A549 (cell line): ENCODE results near the gene FHIT. TPM values are rescaled to one million over a fixed set of nuclear protein-coding genes. Genes with fewer than 3 reads are reported as not detected.

Source experiments
- ATAC-seq, 2 experiments: fragments of 200-7000 bp in 1 of 2; fragments of >200 bp in 1 of 2; cut with Nextera tagmentation in 1 of 2; cut with Tn5 transposase in 1 of 2; 3 replicates each; pipeline versions ENCODE4 v1.8.0 to v1.9.1; 2018 to 2020; ENCODE audit warnings: mild to moderate bottlenecking in 1 of 2, moderate library complexity in 1 of 2
- CTCF ChIA-PET: fragments of 300-600 bp; sonication (Branson Sonifier 250); formaldehyde crosslinking; extraction: SDS; loops from one replicate; lab custom pipeline; 2021; ENCODE audit warnings: antibody characterized with exemption, inconsistent platforms; lab: Yijun Ruan, JAX
- POLR2A ChIA-PET: fragments of 350-600 bp; formaldehyde crosslinking; extraction: SDS; loops from one replicate; lab custom pipeline; 2021; ENCODE audit warnings: antibody characterized with exemption, inconsistent platforms; lab: Yijun Ruan, JAX
- DNase-seq, 2 experiments: peaks; one replicate each; pipeline versions ENCODE4 v3.0.0 to v3.0.0-alpha.2; 2011 to 2016; ENCODE audit warnings: low read depth in 1 of 2, low spot score in 1 of 2
- FAIRE-seq: peaks from 2 replicates; lab custom pipeline; 2011; peaks lifted over from hg19 to GRCh38; lab: Jason Lieb, UNC
- H3K27ac ChIP-seq, 2 experiments: fragments of >200 bp; sonication (Bioruptor Twin); formaldehyde crosslinking; 3 replicates each; pipeline ENCODE4 v1.5.1; 2016 to 2017
- H3K4me1 ChIP-seq: fragments of >200 bp; sonication (Bioruptor Twin); formaldehyde crosslinking; 3 replicates; pipeline ENCODE4 v1.6.1; 2016
- H3K4me2 ChIP-seq: fragments of >200 bp; sonication (Bioruptor Twin); formaldehyde crosslinking; 3 replicates; pipeline ENCODE4 v1.6.1; 2016
- H3K4me3 ChIP-seq: fragments of >200 bp; sonication (Bioruptor Twin); formaldehyde crosslinking; 3 replicates; pipeline ENCODE4 v1.5.1; 2016
- H3K9me3 ChIP-seq: fragments of >200 bp; sonication (Bioruptor Twin); formaldehyde crosslinking; 3 replicates; pipeline ENCODE4 v1.6.1; 2016
- CBX2 ChIP-seq: fragments of 200-600 bp; sonication (generic); IDR thresholded peaks from 2 replicates; pipeline ENCODE4 v1.6.1; 2016; ENCODE audit warnings: low read depth, mild to moderate bottlenecking, borderline replicate concordance
- EP300 ChIP-seq, 2 experiments: fragments of >200 bp; sonication (Bioruptor Twin); formaldehyde crosslinking; IDR thresholded peaks; 2 replicates in 1 of 2; 3 replicates in 1 of 2; pipeline ENCODE4 v1.6.1; 2016 to 2017
- FOXS1 ChIP-seq: fragments of 250-450 bp; sonication (Bioruptor Pico); IDR thresholded peaks from 2 replicates; pipeline ENCODE4 v1.5.0; 2020; ENCODE audit warnings: mild to moderate bottlenecking, moderate library complexity
- GATA3 ChIP-seq: IDR thresholded peaks from 2 replicates; pipeline ENCODE4 v1.6.1; 2012; ENCODE audit warnings: borderline replicate concordance
- HDAC2 ChIP-seq: fragments of 200-600 bp; sonication (generic); IDR thresholded peaks from 2 replicates; pipeline ENCODE4 v1.6.1; 2016
- HOXB5 ChIP-seq: fragments of 250-450 bp; sonication (Bioruptor Pico); IDR thresholded peaks from 2 replicates; pipeline ENCODE4 v1.5.0; 2020; ENCODE audit warnings: mild to moderate bottlenecking, moderate library complexity
- JUN ChIP-seq, 2 experiments: fragments of >200 bp; sonication (Bioruptor Twin); formaldehyde crosslinking; IDR thresholded peaks; 2 replicates in 1 of 2; 3 replicates in 1 of 2; pipeline ENCODE4 v1.6.1; 2016 to 2017
- JUNB ChIP-seq: fragments of >200 bp; sonication (Bioruptor Twin); formaldehyde crosslinking; IDR thresholded peaks from 2 replicates; pipeline ENCODE4 v1.6.1; 2016
- MAFK ChIP-seq: fragments of 450-650 bp; IDR thresholded peaks from 2 replicates; pipeline ENCODE4 v1.6.1; 2014; ENCODE audit not compliant: partially characterized antibody
- MYC ChIP-seq: IDR thresholded peaks from 2 replicates; pipeline ENCODE4 v1.6.1; 2012; ENCODE audit warnings: mild to moderate bottlenecking, inconsistent platforms, low read length, improper control_type of control experiment, borderline replicate concordance
- NFE2L2 ChIP-seq: fragments of 150-350 bp; conservative IDR thresholded peaks from 2 replicates; pipeline ENCODE4 v1.6.1; 2014; ENCODE audit warnings: low read length
- RAD21 ChIP-seq, 2 experiments: fragments of >200 bp in 1 of 2; sonication (Bioruptor Twin) in 1 of 2; formaldehyde crosslinking in 1 of 2; IDR thresholded peaks in 1 of 2; conservative IDR thresholded peaks in 1 of 2; 2 replicates in 1 of 2; 3 replicates in 1 of 2; pipeline ENCODE4 v1.6.1; 2012 to 2018; ENCODE audit warnings: inconsistent platforms in 1 of 2
- RARB ChIP-seq: fragments of 250-450 bp; sonication (Bioruptor Pico); IDR thresholded peaks from 2 replicates; pipeline ENCODE4 v1.8.0; 2021; ENCODE audit warnings: mild to moderate bottlenecking, moderate library complexity
- RCOR1 ChIP-seq: fragments of 150-350 bp; IDR thresholded peaks from 2 replicates; pipeline ENCODE4 v1.6.1; 2014; ENCODE audit warnings: antibody characterized with exemption, low read length, low read depth
- RFX5 ChIP-seq: fragments of 450-650 bp; IDR thresholded peaks from 2 replicates; pipeline ENCODE4 v1.7.1; 2014; ENCODE audit warnings: antibody characterized with exemption, mild to moderate bottlenecking, moderate library complexity
- RNF2 ChIP-seq: fragments of 200-600 bp; sonication (generic); IDR thresholded peaks from 2 replicates; pipeline ENCODE4 v1.6.1; 2016; ENCODE audit warnings: low read depth, mild to moderate bottlenecking, antibody characterized with exemption, moderate library complexity, borderline replicate concordance
- ZC3H11A ChIP-seq: fragments of 450-650 bp; IDR thresholded peaks from 2 replicates; pipeline ENCODE4 v1.6.1; 2014; ENCODE audit warnings: antibody characterized with exemption, mild to moderate bottlenecking
- ZFP36 ChIP-seq: fragments of 450-650 bp; IDR thresholded peaks from 2 replicates; pipeline ENCODE4 v1.6.1; 2014; ENCODE audit warnings: borderline replicate concordance; ENCODE audit not compliant: partially characterized antibody
- WGBS: methylation state at CpG from one replicate; pipeline ENCODE4 v1.1.6; 2017; ENCODE audit errors: missing lambda C conversion rate; 5-methylcytosine and 5-hydroxymethylcytosine counted together
- polyA plus RNA-seq, 4 experiments: library from polyadenylated mRNA; depleted of rRNA in 3 of 4; stranded (reverse); fragments of >200 nt; fragmentation: RNase III in 1 of 4; extraction: RNeasy Plus Mini Kit Qiagen cat#74134 plus additional on column Dnase treatment in 1 of 4; gene quantifications; 2 replicates in 3 of 4; 3 replicates in 1 of 4; pipeline ENCODE4 v1.2.3, GENCODE V29; 2011 to 2017
- TF ChIP-seq, protein P1 (sequence below): fragments of >200 bp; sonication (Bioruptor Twin); formaldehyde crosslinking; IDR thresholded peaks from 3 replicates; pipeline ENCODE4 v1.5.1; 2016
- TF ChIP-seq, protein P2 (sequence below): fragments of 150-350 bp; IDR thresholded peaks from 2 replicates; pipeline ENCODE4 v1.6.1; 2014; ENCODE audit warnings: low read depth, mild to moderate bottlenecking, low read length
- TF ChIP-seq, protein P3 (sequence below): fragments of 450-650 bp; IDR thresholded peaks from 2 replicates; pipeline ENCODE4 v1.6.1; 2014; ENCODE audit warnings: antibody characterized with exemption
- TF ChIP-seq, protein P4 (sequence below): IDR thresholded peaks from 2 replicates; pipeline ENCODE4 v1.6.1; 2012

Gene FHIT
- polyA plus RNA-seq, 2 of the 4 experiments (the other 2 are of a cell fraction), result 0.76 to 0.92 TPM

DNA sequence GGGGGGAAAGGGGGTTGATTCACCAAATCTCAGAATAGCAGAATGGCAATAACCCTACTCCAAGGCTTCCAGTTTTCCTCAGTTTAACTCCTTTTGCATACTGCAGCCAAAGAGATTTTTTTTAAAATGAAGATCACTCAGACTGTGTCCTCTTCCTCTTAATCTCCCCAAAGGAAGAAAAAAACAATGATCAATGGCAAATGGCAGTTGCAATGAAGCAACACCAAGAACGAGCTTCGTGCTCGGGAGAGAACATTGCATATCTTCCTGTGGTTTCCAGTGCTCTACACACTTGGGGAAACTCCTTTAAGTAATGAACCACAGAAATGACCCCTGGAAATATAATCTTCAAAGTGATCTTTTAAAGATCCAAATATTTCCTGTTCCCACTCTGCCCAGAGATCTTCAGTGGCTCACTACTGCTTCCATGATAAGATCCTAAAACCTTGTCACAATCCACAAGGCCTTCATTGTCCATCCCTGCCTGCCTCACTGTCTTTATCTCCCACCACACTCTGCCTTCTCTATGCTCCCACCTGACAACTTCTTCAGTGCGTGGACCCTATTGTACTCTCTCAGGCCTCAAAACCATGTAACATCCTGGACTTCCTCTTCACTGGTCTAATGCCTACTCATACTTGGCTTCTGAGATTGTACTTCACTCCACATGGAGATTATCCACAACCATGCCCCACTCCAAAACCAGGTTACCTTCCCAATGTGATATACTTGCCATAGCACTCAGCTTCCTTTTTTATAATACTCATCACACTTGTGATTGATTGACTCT, 394.8 kb downstream of the FHIT start:
- Histone ChIP-seq H3K4me1 (no peaks in the 10 kb centered on the region), H3K4me3 (no peak overlapping the region), H3K27ac (no peak overlapping the region), H3K9me3 (no peaks in the 10 kb centered on the region), H3K4me2 (no peak overlapping the region)
- no peak for DNase-seq
- 15% methylated on average over 4 of the region's 4 CpGs for WGBS
- FAIRE-seq, result no peak
- TF ChIP-seq MAFK, result no peak
- TF ChIP-seq RAD21 (conservative IDR thresholded peaks at IDR 0.05 in 1 of 2, IDR thresholded peaks at IDR 0.05 in 1 of 2), result no peak
- TF ChIP-seq FOXS1 (CRISPR knock-in tag), result no peak
- TF ChIP-seq ZFP36, result no peak
- TF ChIP-seq, protein P1, sequence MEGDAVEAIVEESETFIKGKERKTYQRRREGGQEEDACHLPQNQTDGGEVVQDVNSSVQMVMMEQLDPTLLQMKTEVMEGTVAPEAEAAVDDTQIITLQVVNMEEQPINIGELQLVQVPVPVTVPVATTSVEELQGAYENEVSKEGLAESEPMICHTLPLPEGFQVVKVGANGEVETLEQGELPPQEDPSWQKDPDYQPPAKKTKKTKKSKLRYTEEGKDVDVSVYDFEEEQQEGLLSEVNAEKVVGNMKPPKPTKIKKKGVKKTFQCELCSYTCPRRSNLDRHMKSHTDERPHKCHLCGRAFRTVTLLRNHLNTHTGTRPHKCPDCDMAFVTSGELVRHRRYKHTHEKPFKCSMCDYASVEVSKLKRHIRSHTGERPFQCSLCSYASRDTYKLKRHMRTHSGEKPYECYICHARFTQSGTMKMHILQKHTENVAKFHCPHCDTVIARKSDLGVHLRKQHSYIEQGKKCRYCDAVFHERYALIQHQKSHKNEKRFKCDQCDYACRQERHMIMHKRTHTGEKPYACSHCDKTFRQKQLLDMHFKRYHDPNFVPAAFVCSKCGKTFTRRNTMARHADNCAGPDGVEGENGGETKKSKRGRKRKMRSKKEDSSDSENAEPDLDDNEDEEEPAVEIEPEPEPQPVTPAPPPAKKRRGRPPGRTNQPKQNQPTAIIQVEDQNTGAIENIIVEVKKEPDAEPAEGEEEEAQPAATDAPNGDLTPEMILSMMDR, result no peak
- TF ChIP-seq, protein P2, sequence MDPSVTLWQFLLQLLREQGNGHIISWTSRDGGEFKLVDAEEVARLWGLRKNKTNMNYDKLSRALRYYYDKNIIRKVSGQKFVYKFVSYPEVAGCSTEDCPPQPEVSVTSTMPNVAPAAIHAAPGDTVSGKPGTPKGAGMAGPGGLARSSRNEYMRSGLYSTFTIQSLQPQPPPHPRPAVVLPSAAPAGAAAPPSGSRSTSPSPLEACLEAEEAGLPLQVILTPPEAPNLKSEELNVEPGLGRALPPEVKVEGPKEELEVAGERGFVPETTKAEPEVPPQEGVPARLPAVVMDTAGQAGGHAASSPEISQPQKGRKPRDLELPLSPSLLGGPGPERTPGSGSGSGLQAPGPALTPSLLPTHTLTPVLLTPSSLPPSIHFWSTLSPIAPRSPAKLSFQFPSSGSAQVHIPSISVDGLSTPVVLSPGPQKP, result no peak
- TF ChIP-seq, protein P3, sequence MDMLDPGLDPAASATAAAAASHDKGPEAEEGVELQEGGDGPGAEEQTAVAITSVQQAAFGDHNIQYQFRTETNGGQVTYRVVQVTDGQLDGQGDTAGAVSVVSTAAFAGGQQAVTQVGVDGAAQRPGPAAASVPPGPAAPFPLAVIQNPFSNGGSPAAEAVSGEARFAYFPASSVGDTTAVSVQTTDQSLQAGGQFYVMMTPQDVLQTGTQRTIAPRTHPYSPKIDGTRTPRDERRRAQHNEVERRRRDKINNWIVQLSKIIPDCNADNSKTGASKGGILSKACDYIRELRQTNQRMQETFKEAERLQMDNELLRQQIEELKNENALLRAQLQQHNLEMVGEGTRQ, result no peak
- TF ChIP-seq RCOR1, result no peak
- no peak for TF ChIP-seq GATA3
- no peak for TF ChIP-seq RFX5
- no peak for TF ChIP-seq RARB (CRISPR knock-in tag)
- TF ChIP-seq NFE2L2, result no peak
- no peak for TF ChIP-seq HDAC2
- no peak for TF ChIP-seq CBX2
- TF ChIP-seq JUN (IDR thresholded peaks at IDR 0.05), result no peak
- TF ChIP-seq JUNB, result no peak
- no peak for TF ChIP-seq ZC3H11A
- CTCF ChIA-PET, result no interaction called here
- ATAC-seq, result no peak
- POLR2A ChIA-PET, result no interaction called here

DNA sequence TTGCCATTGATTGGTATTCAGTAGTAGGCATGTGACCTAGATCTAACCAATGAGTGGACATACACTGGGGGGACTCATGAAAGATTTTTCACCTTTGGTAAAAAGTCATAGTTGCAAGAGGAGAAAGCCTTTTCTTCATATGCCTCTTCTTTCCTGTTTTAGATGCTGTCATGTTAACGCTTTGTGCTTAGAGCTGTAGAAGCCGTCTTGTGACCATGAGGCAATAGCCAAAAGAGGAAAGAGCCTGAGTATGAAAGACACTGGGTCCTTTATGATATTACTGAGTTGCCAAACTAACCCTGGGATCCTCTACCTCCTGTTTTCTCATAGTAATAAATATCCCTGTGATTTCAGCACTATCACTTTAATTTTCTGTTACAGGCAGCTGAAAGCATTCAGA, 396.0 kb downstream of the FHIT start:
- no peak for FAIRE-seq
- ATAC-seq, result no peak
- CTCF ChIA-PET, result no interaction called here
- Histone ChIP-seq H3K27ac (no peak overlapping the region), H3K4me1 (no peaks in the 10 kb centered on the region), H3K4me2 (no peak overlapping the region), H3K9me3 (no peaks in the 10 kb centered on the region), H3K4me3 (no peak overlapping the region)
- 63% methylated on average over 2 of the region's 2 CpGs for WGBS
- TF ChIP-seq RNF2 (no peak), FOXS1 (CRISPR knock-in tag) (no peak)
- POLR2A ChIA-PET, result no interaction called here
- no peak for DNase-seq

DNA sequence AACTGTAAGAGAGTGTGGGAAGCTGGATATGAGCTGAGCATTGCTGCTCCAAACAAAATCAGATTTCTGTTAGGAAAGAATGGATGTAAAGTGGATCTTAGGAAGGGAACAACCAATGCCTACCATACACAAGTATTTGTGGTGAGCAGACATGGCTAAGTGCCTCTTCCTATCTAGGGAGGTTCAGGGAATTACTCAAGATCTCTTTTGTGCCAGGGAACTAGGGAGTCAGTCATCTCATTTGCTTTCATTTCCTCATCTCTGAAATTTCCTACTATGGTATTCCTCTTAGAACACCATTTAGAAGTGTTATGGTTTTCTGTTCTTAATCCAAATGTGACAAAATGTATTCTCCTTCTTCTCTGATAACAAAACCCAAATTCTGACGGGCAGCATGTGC, 396.5 kb downstream of the FHIT start:
- ChIA-PET POLR2A (no interaction called here), CTCF (no interaction called here)
- FAIRE-seq (no peak), DNase-seq (no peak), ATAC-seq (no peak)
- Histone ChIP-seq H3K27ac (no peak overlapping the region), H3K4me1 (no peaks in the 10 kb centered on the region), H3K9me3 (no peaks in the 10 kb centered on the region), H3K4me2 (no peak overlapping the region), H3K4me3 (no peak overlapping the region)
- WGBS, result 10% methylated on average over 1 of the region's 1 CpG
- TF ChIP-seq HOXB5 (CRISPR knock-in tag) (no peak), EP300 (IDR thresholded peaks at IDR 0.05) (no peak), MYC (no peak)
- TF ChIP-seq, protein P4, sequence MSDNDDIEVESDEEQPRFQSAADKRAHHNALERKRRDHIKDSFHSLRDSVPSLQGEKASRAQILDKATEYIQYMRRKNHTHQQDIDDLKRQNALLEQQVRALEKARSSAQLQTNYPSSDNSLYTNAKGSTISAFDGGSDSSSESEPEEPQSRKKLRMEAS, result no peak
